Mesendoderm (in vitro differentiated cells): Measurements from ENCODE around the gene KIF24.
"Not testable (repeated sequence)": the region's sequence is repeated elsewhere in the genome, so short reads cannot be mapped to it uniquely, and the experiment has no call there.

ENCODE experiments used
- DNase-seq: peaks from one replicate; pipeline ENCODE4 v3.0.0; 2013
- H2AK5ac ChIP-seq: 2 replicates; pipeline ENCODE4 v1.6.1; 2013; ENCODE audit warnings: low read length, inconsistent platforms
- H2BK120ac ChIP-seq: 2 replicates; pipeline ENCODE4 v1.6.1; 2013; ENCODE audit warnings: low read depth, mild to moderate bottlenecking, low read length, moderate library complexity, mixed read lengths
- H2BK15ac ChIP-seq: replicated peaks from 2 replicates; pipeline ENCODE4 v1.6.1; 2013; ENCODE audit warnings: low read depth, mild to moderate bottlenecking, moderate library complexity
- H2BK5ac ChIP-seq: 2 replicates; pipeline ENCODE4 v1.6.1; 2013; ENCODE audit warnings: low read length, inconsistent platforms
- H3K18ac ChIP-seq: 2 replicates; pipeline ENCODE4 v1.6.1; 2013; ENCODE audit warnings: mild to moderate bottlenecking, low read length, mixed read lengths
- H3K23ac ChIP-seq: one replicate; pipeline ENCODE4 v1.6.1; 2013; ENCODE audit warnings: low read length
- H3K27ac ChIP-seq: 2 replicates; pipeline ENCODE4 v1.5.1; 2013; ENCODE audit warnings: low read depth, mild to moderate bottlenecking, inconsistent platforms, low read length, moderate library complexity
- H3K27me3 ChIP-seq: 2 replicates; pipeline ENCODE4 v1.6.1; 2013; ENCODE audit warnings: low read length, control low read depth, mild to moderate bottlenecking, inconsistent platforms; ENCODE audit not compliant: insufficient read depth, poor library complexity
- H3K36me3 ChIP-seq: 2 replicates; pipeline ENCODE4 v1.6.1; 2013; ENCODE audit warnings: low read length, inconsistent platforms; ENCODE audit not compliant: control insufficient read depth, insufficient read depth
- H3K4ac ChIP-seq: one replicate; pipeline ENCODE4 v1.6.1; 2013; ENCODE audit warnings: low read depth, mild to moderate bottlenecking, low read length, moderate library complexity
- H3K4me1 ChIP-seq: 2 replicates; pipeline ENCODE4 v1.6.1; 2013; ENCODE audit warnings: low read depth, low read length, inconsistent platforms; ENCODE audit not compliant: control insufficient read depth
- H3K4me2 ChIP-seq: 2 replicates; pipeline ENCODE4 v1.6.1; 2013; ENCODE audit warnings: low read length
- H3K4me3 ChIP-seq: 2 replicates; pipeline ENCODE4 v1.5.1; 2013; ENCODE audit warnings: mild to moderate bottlenecking, low read length
- H3K56ac ChIP-seq: one replicate; pipeline ENCODE4 v1.6.1; 2013; ENCODE audit warnings: low read length
- H3K79me1 ChIP-seq: 2 replicates; pipeline ENCODE4 v1.6.1; 2013; ENCODE audit warnings: low read length, inconsistent platforms
- H3K79me2 ChIP-seq: 2 replicates; pipeline ENCODE4 v1.6.1; 2013; ENCODE audit warnings: mild to moderate bottlenecking, low read length; ENCODE audit not compliant: control insufficient read depth, insufficient read depth
- H3K9ac ChIP-seq: 2 replicates; pipeline ENCODE4 v1.6.1; 2013; ENCODE audit warnings: low read length, inconsistent platforms
- H4K5ac ChIP-seq: one replicate; pipeline ENCODE4 v1.6.1; 2013; ENCODE audit warnings: low read length
- H4K8ac ChIP-seq: one replicate; pipeline ENCODE4 v1.6.1; 2013; ENCODE audit warnings: low read depth, mild to moderate bottlenecking, control low read depth, low read length, moderate library complexity
- WGBS: extraction: QIAGEN DNeasy Blood & Tissue Kit; methylation state at CpG from one replicate; pipeline ENCODE4 v1.1.7; 2013; ENCODE audit warnings: low lambda C conversion rate, missing lambda C conversion rate; ENCODE audit not compliant: insufficient coverage; ENCODE audit errors: extremely low coverage; 5-methylcytosine and 5-hydroxymethylcytosine counted together

The KIF24 gene

GRCh38 chr9:34352957-34353356 lies 23.9 kb upstream of the KIF24 start:
- H2BK120ac ChIP-seq, H2BK5ac ChIP-seq, H3K4me2 ChIP-seq, H3K56ac ChIP-seq, H3K36me3 ChIP-seq, H3K27me3 ChIP-seq, DNase-seq, H2AK5ac ChIP-seq, H3K9ac ChIP-seq, H3K27ac ChIP-seq, H3K79me1 ChIP-seq, H4K8ac ChIP-seq, H2BK15ac ChIP-seq, H3K23ac ChIP-seq, H3K4me1 ChIP-seq, H4K5ac ChIP-seq, H3K79me2 ChIP-seq, H3K18ac ChIP-seq, H3K4ac ChIP-seq, H3K4me3 ChIP-seq: not testable (repeated sequence)
- no CpG with 5 or more reads among the region's 1 CpG for WGBS

- not testable (repeated sequence) for H3K4ac ChIP-seq, H3K27me3 ChIP-seq, H3K23ac ChIP-seq, H3K79me1 ChIP-seq, H4K5ac ChIP-seq, H2BK5ac ChIP-seq, H3K36me3 ChIP-seq, H3K56ac ChIP-seq, H3K4me2 ChIP-seq, H3K9ac ChIP-seq, H4K8ac ChIP-seq, H3K18ac ChIP-seq, H3K4me1 ChIP-seq, H3K27ac ChIP-seq, H3K4me3 ChIP-seq, H2BK120ac ChIP-seq, H2BK15ac ChIP-seq, H2AK5ac ChIP-seq, H3K79me2 ChIP-seq, DNase-seq
- no CpG with 5 or more reads among the region's 7 CpGs for WGBS
Observed at GRCh38 chr9:34352122-34352652, 23.1 kb upstream of the KIF24 start.

GRCh38 chr9:34349324-34349723 lies 20.3 kb upstream of the KIF24 start:
- Histone ChIP-seq H4K5ac (no peak overlapping the region), H4K8ac (no peak overlapping the region), H3K4me3 (no peak overlapping the region), H3K27ac (no peak overlapping the region), H3K79me1 (no peaks in the 10 kb centered on the region), H3K27me3 (no peaks in the 10 kb centered on the region), H3K4ac (no peak overlapping the region), H3K9ac (no peak overlapping the region), H3K36me3 (no peaks in the 10 kb centered on the region), H3K18ac (no peak overlapping the region), H2BK5ac (no peak overlapping the region), H3K4me2 (no peak overlapping the region), H2BK120ac (no peak overlapping the region), H3K56ac (no peak overlapping the region), H3K23ac (no peak overlapping the region), H2AK5ac (no peak overlapping the region), H3K4me1 (no peaks in the 10 kb centered on the region), H2BK15ac (no peak overlapping the region), H3K79me2 (no peaks in the 10 kb centered on the region)
- WGBS: no CpG with 5 or more reads among the region's 3 CpGs
- no peak for DNase-seq

GRCh38 chr9:34347800-34348158 lies 18.7 kb upstream of the KIF24 start:
- no peak overlapping the region for H2BK5ac ChIP-seq

GRCh38 chr9:34346873-34347799 lies 18.1 kb upstream of the KIF24 start:
- Histone ChIP-seq H3K27ac (no peak overlapping the region), H4K5ac (no peak overlapping the region), H3K9ac (no peak overlapping the region), H3K36me3 (no peaks in the 10 kb centered on the region), H3K79me1 (no peaks in the 10 kb centered on the region), H3K56ac (no peak overlapping the region), H3K4me1 (no peaks in the 10 kb centered on the region), H3K23ac (no peak overlapping the region), H2BK15ac (no peak overlapping the region), H2BK5ac (no peak overlapping the region), H2AK5ac (no peak overlapping the region), H2BK120ac (no peak overlapping the region), H3K79me2 (no peaks in the 10 kb centered on the region), H3K4me2 (no peak overlapping the region), H3K27me3 (no peaks in the 10 kb centered on the region), H3K18ac (no peak overlapping the region), H3K4me3 (no peak overlapping the region), H3K4ac (no peak overlapping the region), H4K8ac (no peak overlapping the region)
- DNase-seq: no peak
- no CpG with 5 or more reads among the region's 15 CpGs for WGBS

More at GRCh38 chr9:34347800-34348158, 18.7 kb upstream of the KIF24 start:
- Histone ChIP-seq H3K4me2 (no peak overlapping the region), H3K79me1 (no peaks in the 10 kb centered on the region), H4K8ac (no peak overlapping the region), H3K27ac (no peak overlapping the region), H2AK5ac (no peak overlapping the region), H3K4me3 (no peak overlapping the region), H3K79me2 (no peaks in the 10 kb centered on the region), H2BK120ac (no peak overlapping the region), H3K56ac (no peak overlapping the region), H3K27me3 (no peaks in the 10 kb centered on the region), H4K5ac (no peak overlapping the region), H3K36me3 (no peaks in the 10 kb centered on the region), H2BK15ac (no peak overlapping the region), H3K4ac (no peak overlapping the region), H3K18ac (no peak overlapping the region), H3K23ac (no peak overlapping the region), H3K4me1 (no peaks in the 10 kb centered on the region), H3K9ac (no peak overlapping the region)
- no peak for DNase-seq
